LNCAP (cell line): ENCODE results near the gene COL15A1.

Experiments used
- CTCF ChIP-seq: fragments of 450-650 bp; IDR thresholded peaks from 2 replicates; pipeline ENCODE4 v1.5.1; 2017; ENCODE audit warnings: mild to moderate bottlenecking

Gene COL15A1

GRCh38 chr9:99030610-99031109 lies 87.0 kb downstream of the COL15A1 start:
- no peak for TF ChIP-seq CTCF

GRCh38 chr9:99031319-99031718 lies 87.6 kb downstream of the COL15A1 start:
- TF ChIP-seq CTCF, result no peak

- no peak for TF ChIP-seq CTCF
These were observed 88.3 kb downstream of the COL15A1 start for GRCh38 chr9:99031994-99032393.

- TF ChIP-seq CTCF, result no peak
These were observed 90.4 kb downstream of the COL15A1 start for GRCh38 chr9:99034149-99034548.

- TF ChIP-seq CTCF, result no peak
These were observed 91.6 kb downstream of the COL15A1 start for GRCh38 chr9:99035313-99035712.

GRCh38 chr9:99037769-99038483 lies 94.2 kb downstream of the COL15A1 start:
- TF ChIP-seq CTCF, result no peak

- no peak for TF ChIP-seq CTCF
These were observed 94.7 kb downstream of the COL15A1 start for GRCh38 chr9:99038484-99038820.
